Activated CD4-positive, CD25-positive, alpha-beta regulatory T cell (primary cell): Measurements from ENCODE around the gene NPTXR.

Experiments used
- DNase-seq, 4 experiments: peaks; one replicate each; lab custom pipeline; 2025; lab: John Stamatoyannopoulos, UW

Gene NPTXR

DNA sequence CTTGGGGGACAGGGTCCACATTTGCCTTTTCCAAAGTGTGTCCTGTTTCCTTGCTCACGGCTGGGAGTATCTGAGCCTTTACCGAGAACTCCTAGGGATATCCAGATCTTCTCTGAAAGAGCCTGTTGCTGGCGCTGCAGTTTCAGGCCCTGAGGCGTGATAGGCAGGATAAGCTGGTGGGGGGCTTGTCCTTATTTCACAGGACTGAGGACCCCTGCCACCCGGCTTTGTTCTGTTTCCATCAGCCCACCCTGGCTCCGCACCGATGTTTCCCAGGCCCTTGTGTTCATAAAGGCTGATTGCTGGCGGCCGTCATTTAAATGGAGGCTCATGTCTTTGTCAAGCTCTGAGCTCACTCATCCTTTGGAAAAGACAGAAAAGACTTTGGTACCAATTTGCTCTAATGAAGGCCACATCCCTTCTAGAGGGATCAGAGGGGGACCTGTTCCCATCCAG lies 9.4 kb upstream of the NPTXR start:
- DNase-seq: no peak

DNA sequence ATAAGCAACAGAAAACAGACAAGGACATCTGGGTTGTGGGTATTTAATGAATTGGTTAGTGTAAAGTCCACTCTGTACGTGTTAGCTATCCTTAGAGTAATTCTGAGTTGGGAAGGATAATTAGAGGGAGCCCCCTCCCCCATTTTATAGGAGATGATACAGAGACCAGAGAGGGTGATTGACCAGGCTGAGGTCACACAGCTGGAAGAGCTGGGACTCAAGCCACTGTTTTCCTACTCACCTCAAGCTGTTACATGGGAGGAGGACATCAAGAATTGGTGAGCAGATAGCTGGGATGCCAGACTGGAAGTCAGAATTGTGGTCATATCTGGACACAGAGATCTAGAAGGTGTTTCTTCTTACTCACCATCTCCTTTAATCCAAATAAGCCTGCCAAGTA lies 8.7 kb upstream of the NPTXR start:
- DNase-seq: no peak

DNA sequence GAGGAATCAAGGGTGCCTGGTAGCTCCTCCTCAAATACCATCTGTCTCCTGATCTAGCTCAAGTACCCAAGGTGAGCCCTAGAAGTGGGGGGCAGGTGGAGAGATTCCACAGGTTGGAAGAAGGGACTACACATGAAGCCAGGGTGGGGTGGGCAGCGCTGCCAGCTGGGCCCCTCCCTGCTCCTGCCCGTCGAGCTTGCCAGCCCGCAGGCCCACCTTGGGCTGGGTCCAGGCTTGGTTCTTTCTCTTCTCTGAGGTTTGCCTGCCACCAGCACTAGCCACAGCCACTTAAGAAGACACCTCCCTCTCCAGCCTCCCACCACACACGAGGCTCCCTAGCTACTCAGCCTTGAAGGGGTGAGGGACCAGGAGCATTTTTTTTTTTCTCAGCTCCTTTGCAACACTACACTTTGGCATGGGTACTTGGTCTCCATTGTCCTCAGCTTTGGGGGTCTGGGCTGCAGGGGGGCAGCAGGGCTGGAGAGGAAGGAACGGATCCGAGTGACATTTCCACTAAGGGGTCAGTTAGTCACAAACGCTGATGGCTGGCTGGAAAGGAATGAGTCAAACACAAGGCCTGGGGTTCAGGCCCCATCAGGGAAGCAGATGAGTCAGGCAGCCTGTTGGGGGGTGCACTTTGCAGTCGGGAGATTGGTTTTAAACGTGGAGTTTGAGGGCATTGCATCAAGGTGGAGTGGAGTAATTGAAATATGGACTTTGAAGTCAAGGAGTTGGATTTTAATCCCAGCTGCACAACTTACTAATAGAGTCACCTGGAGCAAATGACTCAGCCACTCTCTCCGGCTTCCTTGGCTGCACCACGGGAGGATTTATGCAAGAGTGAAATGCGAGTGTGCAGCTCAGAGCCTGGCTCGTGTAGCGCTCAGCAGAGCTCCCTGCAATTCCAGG lies 7.4 kb upstream of the NPTXR start:
- DNase-seq: no peak

DNA sequence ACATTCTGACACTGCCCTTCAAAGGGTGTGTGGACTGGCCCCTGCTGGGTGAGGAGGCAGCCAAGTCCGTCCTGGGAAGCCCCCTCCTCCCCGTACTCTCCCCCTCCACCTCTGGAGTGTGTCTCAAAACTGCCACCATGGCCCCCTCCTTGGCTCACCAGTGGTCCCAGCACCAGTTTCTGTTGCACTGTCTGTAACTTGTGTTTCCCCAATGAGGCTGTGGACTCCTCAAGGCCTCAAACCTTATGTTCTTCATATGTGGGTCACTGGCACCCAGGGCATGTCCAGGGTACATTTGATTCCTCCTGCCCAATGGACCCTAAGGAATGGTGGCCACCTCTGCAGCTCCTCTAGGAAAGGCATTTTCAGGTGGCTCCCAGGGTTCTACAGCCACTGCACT lies 6.6 kb upstream of the NPTXR start:
- no peak for DNase-seq

DNA sequence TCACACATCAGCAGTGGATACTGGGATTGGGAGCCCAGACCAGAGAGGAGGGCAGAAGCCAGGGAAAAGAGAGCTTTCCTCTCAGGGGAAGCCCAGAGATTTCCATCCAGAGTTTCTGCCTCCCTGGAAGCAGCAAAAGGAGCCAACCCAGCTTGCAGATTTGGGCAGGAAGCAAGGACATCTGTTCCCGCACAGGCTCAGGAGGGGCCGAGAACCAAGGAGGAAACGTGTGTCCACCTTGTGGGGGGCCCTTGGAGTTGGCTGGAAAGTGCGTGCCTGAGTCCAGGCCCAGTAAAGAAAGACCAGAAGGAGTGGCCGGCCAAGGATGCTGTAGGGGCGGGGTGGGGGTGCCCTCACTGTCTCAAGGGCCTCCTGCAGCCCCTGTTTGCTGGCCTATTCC lies 6.0 kb upstream of the NPTXR start:
- DNase-seq: no peak

DNA sequence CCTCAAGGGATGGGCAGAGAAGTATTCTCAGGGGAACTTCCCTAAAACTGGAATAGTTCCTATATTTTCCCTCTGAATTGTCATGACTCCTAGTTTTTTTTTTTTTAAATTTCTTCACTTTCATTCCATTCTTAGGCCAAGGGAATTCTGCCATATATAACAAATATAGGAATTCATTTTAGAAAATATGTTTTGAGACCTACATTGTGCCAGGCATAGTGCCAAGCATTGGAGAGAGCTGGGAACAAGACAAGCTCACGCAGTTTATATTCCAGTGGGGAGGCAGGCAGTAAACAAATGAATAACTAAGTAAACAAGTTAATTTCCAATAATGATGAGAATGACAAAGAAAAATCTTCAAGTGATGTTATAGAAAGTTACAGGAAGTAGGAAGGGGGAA lies 2.6 kb upstream of the NPTXR start:
- DNase-seq: no peak

DNA sequence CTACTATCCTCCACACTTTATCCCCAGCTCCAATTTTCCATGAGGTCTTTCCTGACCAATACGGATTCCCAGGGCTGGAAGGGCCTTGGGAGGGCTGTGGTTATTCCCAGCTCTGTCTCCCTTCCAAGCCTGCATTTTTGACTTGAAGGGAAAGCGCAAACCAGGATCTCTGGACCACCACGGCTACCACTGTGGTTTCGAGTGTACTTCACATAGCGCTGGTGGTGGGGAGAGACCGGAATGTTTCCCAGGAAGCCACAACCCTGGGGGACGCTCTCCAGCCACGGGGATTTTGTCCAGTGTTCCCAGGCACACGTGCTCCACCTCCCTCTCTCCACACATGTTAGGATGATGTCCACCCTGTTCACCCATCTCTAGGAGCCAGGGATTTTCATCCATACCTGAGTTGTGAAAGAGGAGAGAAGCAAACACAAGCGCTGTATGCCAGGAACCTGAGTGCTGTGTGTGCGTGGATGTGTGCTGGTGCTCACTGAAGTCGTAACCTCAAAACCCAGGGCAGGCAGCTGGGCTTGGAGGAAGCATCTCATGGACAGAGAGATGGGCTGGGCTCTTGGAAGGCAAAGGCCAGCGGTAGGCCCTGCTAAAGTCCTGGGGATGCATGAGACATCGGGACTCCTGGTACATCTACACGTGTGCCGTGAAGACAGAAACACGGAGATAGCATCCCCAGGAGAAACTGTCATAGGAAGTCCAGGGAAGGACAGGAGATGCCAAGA lies 1.3 kb upstream of the NPTXR start:
- DNase-seq: no peak

DNA sequence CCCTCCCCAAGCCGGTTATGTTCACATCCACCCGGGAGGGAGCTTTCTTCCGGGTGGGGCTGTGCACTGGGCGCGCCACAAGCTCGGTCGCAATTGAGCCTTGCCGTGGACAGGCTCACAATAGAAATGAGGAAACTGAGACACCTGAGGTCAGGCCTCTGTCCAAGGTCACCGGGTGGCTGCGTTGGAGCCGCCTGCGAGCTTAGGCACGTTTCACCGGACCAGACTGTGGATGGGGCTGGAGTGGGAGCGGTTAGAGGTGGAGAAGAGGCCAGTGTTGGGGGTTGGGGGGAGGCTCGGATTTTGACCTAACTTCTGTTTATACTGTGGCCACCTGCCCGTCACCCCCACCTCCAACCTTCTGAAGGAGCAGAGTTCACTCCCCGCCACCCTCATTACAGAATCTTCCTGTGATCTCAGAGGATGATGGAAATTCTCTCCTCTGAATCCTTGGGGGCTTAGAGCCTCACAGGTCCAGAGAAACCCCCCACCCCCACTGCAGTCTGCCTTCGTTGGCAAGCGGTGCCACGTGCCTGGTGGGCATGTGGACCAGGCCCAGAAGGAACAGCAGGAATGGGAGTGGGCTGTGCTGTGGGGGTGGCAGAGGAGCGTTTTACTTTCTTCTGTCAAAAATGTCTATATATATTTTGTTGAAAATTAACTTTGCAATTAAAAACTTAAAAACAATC lies 631 bp upstream of the NPTXR start:
- no peak for DNase-seq

DNA sequence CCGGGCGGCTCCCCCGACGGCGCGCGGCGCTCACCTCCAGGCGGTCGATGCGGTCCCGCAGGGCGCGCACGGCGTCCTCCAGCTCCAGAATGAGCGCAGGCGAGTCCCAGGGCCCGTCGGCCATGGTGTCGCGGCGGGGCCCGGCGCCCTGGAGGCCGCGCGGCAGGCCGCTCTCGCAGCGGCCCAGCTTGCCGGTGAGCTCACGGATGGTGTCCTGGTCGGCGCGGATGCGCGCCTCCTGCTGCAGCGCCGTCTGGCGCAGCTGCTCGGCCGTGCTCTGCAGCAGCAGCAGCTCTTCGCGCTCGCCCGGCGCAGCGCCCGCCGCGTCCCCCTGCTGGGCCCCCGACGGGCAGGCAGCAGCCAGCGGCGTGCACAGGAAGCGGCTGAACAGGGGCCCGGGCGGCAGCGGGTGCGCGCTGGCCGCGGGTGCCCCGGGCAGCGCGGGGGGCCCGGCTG lies 599 bp downstream of the NPTXR start:
- peak in 3 of 4 experiments; percentile 14 to 48 (median 25) for DNase-seq

DNA sequence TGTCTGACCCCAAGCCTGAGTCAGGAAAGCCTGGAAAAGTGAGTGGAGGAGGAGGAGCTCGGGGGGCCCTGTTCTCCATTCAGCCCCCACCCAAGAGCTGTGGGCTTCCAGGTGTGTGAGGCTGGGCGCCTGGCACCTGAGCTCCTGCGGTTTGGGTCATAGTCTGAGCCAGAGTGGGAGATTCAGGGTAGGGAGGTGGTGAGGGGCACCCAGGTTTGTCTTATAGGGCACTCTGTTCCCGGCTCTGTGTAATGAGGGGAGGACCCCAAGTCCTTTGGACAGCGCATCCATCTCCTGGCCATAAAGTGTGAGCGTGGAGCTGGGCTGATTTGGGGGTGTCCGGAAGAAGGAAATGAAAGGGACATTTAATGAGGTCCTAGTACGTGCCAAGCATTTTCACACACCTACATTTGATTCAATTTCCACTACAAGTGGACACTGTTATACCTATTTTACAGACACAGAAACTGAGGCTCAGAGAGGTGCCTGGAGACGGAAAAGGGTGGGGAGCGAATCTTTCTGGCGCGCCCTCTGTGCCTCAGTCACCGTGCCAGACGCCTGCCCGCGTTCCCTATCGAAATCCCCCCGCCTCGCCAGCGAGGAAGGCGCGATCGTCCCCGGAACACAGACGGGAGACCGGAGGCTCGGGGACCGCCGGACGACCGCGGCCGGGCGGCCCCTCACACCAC lies 1.2 kb downstream of the NPTXR start:
- no peak for DNase-seq

DNA sequence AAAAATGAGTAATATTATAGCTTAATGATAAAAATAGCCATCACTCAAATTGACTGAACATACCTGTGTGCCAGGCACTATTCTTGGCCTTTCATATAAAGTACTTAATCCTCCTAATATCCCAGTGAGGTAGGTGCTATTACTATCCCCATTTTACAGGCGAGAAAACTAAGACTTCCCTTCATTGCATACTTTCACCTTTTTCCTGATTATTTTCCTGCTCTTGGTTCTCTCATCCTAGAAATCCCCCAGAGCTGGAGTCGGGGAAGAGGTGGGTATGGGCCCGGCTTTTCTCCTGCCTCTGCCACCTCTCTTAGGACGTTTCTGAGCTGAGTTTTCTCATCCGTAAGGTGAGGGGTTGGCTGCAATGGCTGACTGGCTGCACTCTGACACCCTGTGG lies 2.2 kb downstream of the NPTXR start:
- no peak for DNase-seq

DNA sequence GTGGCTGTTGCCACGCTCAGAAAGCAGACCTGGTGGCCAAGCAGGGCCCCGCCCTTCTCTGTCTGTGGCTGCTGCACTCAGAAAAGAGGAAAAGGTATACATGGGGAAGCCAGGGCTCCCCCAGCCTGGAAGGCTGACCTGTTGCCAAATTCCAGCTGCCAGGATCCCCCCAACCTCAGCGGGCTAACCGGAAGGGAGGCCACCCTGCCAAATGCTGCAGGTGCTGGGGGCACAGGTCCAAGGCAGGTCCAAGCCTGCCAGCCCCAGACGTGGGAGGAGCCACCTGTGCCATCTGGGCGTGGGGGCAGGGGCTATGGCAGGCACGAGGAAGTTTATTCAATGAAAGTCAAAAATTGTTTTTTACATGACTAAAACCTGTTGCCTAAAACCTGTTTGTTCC lies 2.6 kb downstream of the NPTXR start:
- no peak for DNase-seq

DNA sequence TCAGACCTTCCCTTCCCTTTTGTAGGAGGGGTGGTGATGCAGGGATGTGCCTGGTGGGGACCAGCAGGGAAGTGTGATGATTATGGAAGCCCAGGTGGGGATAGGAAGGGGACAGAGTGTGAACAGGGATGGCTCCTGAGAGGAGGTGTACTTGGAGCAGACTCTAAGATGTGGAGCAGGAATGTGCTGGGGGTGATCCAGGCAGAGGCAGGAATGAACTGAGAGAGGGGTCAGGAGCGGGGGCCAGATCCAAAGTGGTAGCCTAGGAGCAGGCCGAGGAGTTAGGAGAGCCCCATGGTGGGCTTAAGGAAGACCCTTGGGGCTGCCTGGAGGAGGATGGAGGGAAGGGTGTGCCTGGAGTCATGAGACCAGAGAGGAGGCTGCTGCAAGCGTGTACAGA lies 3.7 kb downstream of the NPTXR start:
- DNase-seq: no peak

DNA sequence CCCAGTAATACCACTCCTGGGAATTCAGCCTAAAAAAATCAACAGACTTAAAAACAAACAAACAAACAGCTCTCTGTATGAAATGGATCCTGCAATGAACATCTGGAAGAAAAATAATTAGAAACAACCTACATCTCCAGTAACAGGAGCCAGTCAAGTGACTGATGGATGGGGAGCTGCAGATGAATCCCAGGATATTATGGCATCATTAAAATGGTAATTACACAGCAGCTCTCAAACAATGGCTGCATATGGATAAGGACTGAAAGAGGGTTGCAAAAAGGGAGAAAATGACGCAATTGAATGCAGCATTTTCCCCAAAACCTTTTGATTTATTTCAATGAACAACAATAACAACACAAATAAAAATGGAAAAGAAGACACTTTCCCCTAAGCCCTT lies 4.1 kb downstream of the NPTXR start:
- no peak for DNase-seq

DNA sequence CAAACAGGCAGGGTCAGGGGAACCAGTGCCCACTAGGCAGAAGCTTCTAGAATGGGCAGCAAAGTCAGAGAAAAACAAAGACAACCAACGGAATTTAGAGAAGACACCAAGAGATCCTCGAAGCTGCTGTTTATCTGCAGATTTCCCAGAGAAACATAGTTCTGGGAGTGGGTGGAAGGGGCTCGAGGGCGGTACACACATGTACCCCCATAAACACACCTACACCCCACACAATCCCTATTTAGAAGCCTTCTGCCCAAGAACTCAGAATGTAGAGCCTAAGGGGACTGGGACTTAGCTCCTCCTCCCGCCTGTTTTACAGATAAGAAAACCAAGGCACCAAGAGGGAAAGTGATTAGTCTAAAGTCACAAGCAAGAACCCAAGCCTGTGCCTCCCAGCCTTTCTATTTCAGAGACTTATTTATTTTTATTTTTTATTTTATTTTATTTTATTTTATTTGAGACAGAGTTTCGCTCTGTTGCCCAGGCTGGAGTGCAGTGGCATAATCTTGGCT lies 6.4 kb downstream of the NPTXR start:
- no peak for DNase-seq

DNA sequence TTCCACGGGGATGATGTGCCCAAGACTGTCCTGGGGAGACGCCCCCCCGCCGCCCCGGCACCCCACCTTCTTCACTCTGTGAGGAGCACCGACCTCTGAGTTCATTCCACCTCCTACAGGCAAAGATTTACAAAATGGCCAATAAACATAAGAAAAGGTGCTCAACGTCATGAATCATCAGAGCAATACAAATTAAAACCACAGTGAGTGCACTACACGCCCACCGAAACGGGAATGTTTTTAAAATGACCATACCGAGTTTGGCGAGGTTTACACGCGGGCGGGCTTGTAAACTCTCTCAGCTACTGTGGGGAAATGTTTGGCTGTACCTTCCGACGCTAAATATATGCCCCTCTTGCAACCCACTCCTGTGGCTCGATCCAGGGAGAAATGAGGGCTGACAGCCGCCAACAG lies 7.9 kb downstream of the NPTXR start:
- DNase-seq: no peak

DNA sequence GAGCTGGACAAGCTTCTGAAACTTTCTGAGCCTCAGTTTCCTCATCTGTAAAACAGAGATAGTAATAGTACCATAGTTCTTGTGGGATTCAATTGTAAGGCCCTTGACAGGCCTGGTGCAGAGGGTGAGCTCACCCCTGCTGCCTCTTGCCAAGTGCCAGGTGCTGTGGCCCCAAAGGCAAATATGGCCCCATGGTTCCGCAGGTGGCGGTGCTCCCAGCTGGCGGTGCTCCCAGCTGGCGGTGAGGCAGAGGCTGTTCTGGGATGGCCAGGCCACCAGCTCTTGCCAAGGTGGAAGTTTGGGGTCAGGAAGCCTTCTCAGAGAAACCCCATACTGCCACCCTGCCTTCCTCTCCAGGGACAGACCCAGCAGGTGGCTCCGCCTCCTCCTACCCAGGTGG lies 8.8 kb downstream of the NPTXR start:
- DNase-seq: no peak

DNA sequence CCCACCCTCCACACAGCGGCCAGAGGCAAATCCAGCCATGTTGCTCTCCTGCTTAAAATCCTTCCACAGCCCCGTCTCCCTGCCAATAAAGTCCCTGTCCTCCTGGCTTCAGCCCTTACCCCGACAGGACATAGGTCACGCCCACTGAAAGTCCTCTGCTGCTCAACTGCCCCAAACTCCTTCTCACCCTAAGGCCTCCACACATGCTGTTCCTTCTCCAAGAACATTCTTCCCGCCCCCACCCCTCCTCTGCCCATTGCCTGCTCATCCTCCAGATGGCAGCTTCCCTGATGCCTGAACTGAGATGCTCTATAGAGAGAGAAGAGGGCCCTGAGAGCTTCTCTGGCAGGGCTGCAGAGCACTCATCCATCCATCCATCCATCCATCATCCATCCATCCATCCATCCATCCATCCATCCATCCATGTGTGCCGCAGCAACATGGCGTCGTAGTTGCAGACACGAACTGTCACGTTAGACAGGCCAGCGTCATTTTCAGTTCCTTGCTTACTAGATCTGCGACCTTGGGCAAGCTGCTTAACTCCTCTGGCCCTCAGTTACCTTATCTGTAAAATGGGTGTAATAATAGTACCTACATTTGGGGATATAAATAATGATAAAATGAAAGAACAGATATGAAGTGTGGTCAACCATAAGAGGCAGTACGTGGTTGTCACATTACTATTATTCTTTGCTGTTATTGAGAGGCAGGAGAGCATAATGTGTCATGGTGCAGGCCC lies 9.4 kb downstream of the NPTXR start:
- no peak for DNase-seq

DNA sequence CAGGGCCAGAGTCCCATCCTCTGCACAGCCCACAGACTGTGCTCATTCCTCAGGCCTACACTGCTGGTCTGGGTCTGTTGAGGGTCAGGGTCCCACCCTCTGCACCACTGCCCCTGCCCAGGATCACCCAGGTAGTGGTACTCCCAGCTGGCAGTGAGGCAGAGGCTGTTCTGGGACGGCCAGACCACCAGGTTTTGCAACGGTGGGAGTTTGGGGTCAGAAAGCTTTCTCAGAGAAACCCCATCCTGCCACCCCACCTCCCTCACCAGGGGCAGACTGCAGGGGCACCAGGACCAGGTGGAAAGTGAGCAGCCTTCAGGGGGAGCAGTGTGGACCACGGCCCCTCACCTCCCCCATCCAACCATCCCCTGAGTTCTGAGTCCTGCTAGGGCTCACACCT lies 10.8 kb downstream of the NPTXR start:
- no peak for DNase-seq

DNA sequence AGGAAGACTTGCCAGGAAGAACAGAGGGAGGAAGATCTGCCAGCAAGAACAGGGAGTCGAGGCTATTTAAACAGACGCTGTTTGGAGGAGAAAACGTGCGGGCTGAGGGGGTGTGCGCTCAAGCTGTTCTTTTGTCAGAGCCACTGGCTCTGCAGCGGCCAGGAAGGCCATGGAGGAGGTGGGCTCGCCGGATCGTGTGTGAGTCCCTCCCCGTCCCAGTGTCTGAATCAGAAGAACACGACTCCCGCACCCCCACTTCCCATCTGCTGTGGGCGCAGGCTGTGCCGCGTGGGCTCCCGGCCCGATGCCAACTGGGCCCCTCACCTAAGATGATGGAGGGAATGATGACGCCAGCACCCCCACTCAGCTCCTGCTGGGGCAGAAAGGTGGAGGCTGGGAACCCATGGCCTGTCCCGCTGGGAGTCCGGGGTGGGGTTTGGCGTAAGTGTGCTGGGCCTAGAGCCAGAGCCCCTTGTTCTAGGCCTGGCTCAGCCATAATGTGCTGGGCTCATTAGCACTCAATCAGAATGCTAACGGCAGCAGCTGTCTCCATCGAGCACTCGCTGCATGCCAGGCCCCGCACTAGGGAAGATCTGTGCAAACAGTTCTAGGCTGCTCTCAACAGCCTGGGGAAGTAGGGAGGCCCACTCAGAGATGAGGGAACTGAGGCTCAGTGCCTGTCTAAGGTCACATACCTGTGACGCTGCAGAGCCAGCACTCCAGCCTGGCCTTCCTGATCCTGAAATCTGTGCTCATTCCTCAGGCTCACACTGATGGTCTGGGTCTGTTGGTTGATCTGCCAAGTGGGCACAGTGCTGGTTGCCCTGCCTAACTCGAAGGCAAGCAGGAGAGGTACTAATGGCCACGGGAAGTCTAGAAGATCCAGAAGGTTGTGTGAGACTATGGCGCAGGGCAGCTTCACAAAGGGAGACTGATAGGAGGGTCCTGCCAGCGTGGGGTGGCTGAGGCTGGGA lies 11.5 kb downstream of the NPTXR start:
- no peak for DNase-seq
